Raji (cell line): ENCODE measurements around the gene MANEA.

Source experiments
- POLR2A ChIP-seq: IDR thresholded peaks from 2 replicates; pipeline ENCODE4 v1.6.1; 2011; ENCODE audit warnings: low read depth, low read length, control low read depth; ENCODE audit not compliant: insufficient read depth

The MANEA gene

DNA sequence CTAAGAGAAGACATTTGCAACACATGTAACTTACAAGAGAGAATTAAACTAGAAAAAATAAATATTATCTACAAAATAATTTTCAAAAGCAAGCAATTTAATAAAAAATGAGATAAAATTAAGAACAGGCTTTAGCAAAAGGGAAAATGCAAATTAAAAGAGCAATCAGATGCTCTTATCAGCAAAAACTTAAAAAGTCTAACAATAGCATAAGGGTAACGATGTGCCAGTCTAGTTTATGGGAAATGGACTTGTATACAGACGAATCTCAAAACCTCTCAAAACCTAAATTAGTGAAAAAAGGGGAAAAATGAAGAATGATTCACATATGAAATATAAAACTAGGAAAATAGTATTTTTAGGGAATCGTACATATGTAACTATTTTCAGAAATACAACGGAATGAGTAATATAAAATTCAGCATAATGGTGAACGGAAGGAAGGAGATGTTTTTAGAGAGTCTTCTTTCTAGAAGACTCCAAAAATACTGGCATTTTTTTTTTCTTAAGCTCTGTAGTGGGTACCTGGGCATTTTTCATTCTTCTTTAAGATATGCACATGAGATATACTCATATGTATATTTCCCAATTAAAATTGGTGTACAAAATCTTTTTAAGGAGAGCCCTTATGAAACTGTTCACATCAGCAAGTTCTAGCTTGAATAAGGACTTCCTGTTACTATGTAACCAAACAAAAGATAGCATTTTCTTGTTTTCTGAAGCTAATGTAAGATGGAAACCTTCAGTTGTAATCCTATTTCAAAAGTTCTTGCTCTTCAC lies 927 bp upstream of the MANEA start:
- no peak for TF ChIP-seq POLR2A

DNA sequence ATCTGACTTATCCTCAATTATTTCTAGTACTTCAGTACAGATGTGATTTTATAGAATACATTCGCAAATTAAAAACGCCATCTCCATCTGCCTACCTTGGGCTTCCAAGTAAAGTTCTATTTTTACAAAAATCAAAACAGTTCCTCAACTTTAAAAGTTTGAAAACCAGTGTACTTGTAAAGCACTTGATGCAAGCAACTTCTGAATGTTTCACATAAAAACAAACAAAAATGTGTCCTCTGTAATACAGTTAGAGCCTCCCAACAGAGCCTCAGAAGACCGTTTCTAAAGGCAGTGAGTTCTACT lies 384 bp upstream of the MANEA start:
- no peak for TF ChIP-seq POLR2A

DNA sequence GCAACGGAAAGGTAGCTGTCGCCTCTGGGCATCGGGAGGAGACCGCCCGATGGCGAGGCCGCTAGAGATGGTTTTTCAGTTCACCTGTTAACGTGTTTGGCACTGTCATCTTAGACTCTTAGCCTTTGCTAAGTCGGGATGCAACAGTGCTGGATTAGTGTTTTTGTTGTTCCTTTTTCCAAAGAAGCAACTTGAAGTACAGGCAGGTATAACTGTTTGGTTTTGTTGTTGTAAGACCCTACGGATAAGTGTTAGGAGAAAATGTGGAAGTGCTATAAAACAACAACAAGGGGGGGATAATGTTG lies 723 bp downstream of the MANEA start:
- no peak for TF ChIP-seq POLR2A

DNA sequence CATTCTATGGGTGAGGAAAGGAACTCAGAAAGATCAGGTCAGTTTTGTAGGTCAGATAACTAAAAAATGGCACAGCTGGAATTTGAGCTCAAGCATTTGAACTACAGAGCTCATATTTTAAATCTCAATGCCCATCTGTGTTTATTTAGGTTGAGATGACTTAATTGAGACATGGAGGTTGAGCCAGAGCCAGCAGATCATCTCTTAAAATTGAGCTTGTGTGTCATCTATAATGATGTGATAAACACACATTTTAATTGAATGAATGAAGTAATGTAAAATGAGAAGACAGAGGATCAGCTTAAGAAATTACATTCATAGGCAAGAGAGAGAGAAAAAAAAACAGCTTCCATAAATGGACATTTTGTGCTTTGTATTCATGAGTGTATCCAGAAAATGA lies 3.7 kb downstream of the MANEA start:
- TF ChIP-seq POLR2A = no peak

DNA sequence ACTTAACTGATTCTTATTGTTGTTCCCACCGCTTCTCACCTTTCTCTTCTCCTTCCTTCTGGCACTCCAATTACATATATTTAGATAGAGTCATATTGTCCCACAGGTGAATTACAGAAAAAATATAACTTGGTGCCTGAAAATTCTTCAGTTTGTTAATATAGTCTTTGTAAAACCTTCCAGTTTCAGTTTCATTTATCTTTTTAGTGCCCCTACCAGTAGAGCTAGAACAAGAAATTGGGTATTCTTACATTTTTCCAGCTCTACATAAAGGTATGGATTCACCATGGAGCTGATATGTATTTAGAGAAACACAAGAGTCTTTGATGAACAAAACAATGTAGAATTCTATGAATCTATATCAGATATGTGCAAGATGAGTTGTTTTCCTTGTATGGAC lies 10.7 kb downstream of the MANEA start:
- no peak for TF ChIP-seq POLR2A

DNA sequence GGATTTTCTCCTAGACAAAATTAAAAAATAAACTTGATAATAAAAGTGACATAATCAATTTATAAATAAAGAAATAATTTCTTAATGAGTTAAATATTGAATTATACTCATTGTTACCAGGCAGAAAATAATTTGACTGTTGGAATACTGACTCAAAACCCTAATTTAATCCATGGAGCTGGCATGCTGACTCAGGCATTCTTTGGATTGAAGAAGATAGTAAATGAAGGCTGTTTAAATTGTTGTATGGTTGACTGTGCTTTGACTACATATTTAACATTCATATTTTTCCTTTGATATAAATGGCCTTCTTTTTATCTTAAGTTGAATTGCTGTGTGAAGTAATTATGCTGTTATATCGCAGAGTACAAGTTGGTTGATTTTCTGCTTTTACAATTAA lies 11.7 kb downstream of the MANEA start:
- TF ChIP-seq POLR2A = no peak

DNA sequence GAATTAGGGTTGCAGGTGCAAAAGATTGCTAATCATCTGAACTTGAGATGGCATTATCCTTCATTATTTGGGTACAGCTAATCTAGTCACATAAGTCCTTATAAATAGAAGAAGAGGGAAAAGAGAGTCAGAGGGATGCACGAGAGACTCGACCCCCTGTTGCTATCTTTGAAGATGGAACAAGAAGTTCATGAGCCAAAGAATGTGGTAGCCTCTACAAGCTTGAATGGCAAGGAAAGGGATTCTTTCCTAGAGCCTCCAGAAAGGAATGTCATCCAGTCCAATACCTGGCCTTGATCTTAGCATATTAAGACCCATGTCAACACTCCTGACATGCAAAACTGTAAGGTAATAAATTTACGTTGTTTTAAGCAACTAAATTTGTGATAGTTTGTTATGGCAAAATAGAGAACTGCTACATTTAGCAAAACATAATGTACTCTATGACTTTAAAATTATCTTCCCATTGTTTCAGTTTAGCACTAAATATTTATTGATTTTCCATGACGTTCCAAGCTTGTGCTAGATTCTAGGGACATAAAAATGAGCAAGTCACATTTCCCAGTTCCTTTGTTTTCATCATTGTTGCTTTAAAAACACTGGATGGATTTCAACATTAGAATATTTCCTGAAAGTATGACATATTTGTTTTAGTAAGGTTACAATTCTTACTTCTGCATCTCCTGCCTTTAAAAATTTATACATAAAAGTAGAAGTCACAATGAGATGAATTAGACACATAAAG lies 12.7 kb downstream of the MANEA start:
- TF ChIP-seq POLR2A = no peak

DNA sequence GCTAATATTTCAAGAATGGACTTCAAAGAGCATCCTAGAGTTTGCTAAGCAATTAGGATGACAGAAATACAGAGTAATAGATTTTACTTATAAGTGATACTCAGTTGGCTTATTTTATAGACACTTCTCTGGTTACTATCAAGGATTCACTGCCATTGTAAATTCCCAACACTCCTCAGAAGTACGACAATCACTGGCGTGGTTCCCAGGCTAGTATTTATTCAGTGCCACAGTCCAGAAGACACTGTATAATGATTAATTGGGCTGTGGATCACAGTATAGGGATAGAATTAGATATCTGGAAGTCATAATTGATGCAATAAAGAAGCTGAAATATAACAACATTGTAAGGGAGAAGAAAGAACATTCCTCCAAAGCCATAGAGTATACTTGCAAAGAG lies 15.7 kb downstream of the MANEA start:
- no peak for TF ChIP-seq POLR2A

DNA sequence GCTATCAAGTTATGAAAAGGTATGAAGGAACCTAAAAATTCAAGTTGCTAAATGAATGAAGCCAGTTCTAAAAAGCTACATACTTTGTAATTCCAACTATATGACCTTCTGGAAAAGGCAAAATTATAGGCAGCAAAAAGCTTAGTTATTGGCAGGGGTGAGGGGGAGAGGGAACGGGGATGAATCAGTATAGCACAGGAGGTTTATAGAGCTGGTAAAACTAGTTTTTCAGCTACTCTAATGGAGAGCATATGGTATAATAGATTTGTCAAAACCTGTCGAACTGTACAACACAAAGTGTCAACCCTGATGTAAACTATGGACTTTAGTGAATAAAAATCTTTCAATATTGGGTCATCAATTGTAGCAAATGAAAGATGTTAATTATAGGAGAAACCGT lies 18.7 kb downstream of the MANEA start:
- TF ChIP-seq POLR2A = no peak

DNA sequence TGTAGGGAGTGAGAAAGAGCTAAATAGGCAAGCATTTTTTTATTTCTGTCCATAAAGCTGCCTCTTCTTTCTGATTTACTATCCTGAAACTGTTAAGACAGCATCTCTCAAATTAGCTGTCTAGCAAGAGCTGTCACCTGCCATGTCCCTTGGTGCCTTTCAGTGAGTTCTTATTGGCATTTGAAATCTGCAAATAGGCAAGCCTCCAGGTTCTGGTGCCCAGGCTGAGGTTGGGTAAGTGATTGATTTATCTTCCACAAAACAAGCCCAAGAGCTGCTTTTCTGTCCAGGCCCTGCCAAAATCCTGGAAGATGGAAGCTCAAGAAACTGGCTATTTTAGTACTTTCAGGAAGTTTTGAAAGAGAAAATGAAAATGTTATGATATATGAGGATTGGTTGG lies 22.4 kb downstream of the MANEA start:
- no peak for TF ChIP-seq POLR2A

DNA sequence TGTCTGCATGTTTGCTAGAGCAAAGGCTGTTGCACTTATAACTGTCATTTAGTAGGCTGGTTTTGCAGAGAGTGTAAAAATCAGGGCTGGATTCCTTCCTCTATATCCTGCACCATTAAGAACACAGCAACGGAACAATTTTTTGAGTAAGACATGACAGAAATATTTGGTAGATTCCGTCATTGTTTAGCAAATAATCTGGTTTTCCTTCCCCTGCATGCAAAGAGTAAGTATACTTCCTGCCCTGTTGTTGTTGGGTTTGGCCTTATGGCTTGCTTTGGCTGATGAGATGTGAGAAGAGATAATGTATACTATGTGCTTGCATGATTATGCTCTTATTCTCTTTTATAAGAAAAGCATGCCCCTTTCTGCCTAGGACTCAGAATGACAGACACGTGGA lies 23.8 kb downstream of the MANEA start:
- no peak for TF ChIP-seq POLR2A

DNA sequence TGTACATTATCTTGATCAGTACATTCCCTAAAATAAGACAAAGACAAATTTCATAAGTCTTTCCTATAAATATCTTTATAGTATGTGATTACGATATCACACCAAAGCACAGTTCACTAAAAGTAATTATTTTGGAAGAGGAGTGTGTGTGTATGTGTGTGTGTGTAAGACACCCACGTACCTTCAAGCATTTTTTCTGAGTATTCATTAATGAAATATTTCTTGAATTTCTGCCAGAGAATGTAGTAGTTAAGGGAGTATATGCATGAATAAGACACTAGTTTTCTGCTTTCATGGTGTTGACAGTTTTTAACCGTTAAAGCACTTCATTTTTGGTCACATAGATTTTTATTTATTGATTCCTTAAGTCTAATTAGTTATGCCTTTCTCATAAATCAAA lies 36.8 kb downstream of the MANEA start:
- no peak for TF ChIP-seq POLR2A

DNA sequence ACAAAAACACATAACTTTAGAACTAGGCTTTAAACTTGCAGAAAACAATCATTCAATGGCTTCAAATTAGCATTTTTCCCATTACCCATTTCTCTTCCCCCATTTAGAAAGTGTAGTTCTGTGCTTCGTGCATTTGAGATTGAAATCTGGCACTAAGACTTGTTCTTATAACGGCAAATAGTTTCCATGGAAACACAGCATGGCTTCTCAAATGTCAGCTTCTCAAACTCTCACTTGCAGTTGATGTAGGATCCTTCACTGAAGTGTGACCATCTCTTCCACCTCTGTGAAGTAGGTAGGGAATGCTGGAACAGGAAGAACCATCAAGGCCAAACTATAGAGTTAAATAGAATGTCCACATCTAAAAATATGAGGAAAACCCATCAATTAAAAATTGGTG lies 52.2 kb downstream of the MANEA start:
- no peak for TF ChIP-seq POLR2A

DNA sequence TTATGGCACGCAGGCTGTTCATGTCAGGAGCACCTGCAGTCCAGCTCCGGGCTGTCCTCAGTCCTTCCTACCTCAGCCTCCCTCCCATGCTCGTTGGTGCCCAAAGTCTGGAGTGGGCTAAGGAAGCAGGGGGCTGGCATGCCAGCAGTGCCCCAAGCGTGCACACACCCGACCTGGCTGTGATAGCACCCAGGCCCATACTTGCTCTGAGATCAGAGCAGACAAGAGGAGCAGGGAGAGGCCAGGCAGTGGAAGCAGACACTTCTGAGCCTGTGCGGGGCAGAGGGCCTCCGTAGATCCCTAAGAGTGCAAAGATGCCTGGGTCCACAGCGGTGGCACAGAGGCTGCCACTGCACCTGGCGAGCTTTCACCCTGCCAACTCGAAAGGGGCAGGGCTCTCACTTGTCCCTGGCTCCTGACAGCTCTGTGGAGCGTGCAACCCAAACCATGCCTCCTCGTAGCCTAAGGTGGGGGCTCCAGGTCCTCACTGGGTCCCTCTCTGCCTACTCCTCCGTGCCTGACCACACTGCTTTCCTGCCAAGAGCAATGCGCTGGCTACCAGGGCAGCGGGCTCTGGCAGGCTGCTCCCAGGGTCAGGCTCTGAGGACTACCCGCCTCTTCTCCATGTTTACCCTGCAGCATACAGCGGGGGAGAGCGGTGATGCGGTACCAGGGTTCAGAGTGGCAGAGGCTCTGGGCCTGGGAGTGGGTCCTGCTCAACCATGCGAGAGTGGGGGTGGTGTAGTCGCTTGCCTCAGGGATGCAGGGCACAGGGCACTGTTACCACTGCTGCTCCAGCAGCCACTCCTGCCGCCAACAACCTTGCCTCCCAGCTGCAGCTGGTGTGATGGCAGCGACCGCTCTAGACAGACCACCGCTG lies 59.5 kb downstream of the MANEA start:
- no peak for TF ChIP-seq POLR2A

DNA sequence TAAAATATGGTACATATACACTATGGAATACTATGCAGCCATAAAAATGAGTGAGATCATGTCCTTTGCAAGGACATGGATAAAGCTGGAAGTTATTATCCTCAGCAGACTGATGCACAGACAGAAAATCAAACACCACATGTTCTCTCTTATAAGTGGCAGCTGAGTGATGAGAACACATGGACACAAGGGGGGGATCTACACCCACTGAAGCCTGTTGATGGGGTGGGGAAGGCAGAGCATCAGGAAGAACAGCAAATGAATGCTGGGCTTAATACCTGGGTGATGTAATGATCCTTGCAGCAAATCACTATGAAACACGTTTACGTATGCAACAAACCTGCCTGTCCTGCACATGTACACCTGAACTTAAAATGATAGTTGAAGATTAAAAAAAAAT lies 71.3 kb downstream of the MANEA start:
- no peak for TF ChIP-seq POLR2A

DNA sequence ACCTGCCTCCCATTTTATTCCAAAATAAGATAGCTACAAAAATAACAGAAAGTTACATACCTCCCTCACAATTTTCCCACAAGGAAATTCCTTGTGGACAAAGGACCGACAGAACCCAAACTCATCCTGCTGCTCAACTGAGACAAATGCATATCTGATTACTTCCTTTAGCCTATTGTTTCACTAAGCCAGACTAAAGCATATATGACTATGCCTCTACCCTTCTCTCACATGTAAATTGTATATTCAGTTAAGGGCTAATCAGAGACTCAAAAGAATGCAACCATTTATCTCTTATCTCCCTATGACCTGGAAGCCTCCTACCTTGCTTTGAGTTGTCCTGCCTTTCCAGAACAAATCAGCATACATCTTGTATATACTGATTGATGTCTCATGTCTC lies 72.1 kb downstream of the MANEA start:
- TF ChIP-seq POLR2A = no peak

DNA sequence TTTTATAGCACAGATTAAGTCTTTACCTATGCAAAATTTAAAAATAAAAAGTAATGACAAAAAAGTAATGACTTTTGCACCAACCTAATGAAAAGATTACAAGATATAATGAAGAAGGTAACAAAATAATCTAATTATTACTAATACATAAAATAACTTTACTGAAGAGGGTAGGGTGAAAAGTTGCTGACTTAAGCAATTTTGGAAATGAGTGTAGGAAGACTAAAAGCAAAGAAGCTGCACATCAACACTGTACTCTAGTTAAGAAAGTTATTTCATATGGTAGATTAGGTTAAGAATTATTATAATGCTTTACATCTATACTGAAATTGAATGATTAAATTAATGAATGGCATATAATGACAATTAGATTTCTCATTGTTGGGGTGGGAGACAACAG lies 76.8 kb downstream of the MANEA start:
- no peak for TF ChIP-seq POLR2A

DNA sequence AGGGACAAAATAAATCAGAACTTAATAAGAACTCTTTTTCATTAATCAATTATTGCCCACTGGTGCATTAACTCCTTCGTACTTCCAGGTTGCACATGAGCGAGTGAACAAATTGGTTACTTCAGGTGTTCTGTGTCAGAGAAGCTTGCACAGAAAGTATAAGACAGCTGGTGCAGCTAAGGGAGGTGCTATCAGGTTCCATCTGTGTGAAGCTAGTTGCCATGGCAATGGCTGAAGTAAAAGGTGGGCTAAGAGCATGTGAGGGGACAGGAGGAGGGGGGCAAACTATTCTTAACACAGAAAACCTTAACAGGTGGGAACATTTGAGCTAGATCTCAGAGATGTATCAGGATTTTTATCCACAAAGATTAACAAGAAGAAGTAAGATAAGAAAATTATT lies 81.6 kb downstream of the MANEA start:
- no peak for TF ChIP-seq POLR2A
